ENCODE results near the gene POPDC3.
A peak's percentile ranks its signal among the peaks of the same experiment; 100 is the strongest.
"Not testable (repeated sequence)": the region's sequence is repeated elsewhere in the genome, so short reads cannot be mapped to it uniquely, and the experiment has no call there.

POPDC3 gene

GRCh38 chr6:105179244-105180065 lies at the start of gene POPDC3:
POPDC3 (minus strand) TSS chr6:105180014; CDS start chr6:105161909, 18,105 bp downstream.
- DNase-seq (ENCODE audit: low spot score): peak; percentile 57

DNA sequence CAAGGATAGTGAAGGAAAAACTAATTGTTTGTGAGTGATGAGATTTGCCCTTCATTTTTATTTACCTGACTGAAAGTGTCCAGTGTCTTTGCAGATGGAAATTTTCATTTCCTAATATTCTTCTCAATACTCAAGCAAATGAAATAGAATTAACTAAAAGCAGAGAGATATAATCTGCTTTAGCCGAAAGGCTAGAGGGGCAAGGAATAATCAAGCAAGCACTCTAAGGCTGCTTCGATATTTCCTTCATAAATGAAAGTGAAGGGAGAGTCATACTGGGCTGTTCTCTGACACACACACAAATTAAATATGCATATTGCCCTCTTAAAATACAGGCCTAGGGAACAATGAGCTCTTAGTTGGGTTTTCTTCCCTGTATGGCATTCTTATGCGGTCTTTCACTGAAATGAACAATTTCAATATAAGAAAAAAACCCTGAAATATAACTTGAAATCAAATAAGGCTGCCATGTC lies 47.5 kb upstream of the POPDC3 start:
- no peak for DNase-seq (ENCODE audit: low spot score)

DNA sequence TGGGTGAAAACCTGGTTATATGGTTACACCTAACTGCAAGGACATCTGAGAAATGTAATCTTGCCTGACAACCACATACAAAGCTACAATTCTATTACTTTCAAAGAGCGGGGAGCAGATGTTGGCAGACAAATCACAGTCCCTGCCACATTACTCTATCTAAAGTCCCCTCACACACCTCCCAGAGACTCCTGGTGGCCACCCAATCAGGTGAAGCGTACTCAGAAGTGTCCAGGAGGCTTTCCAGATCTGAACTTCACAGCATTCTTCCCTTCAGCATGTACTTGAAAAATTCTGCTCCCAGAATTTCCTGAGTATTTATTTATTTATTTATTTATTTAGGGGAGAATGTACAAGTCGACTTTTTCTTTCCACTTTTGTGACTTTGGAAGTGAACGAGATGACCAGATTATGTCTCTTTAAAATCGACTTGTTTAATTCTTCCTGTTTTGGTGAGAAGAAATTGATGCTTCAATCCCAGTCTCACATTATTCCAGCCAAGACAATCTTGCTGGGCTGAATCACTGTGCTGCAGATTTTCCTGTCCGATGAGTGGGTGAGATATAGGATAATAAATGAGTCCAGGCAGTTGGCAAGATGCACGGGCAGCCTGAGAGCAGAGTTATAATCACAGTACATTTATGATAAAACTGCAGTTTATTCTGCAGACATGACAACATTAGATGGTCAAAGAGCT lies 46.9 kb upstream of the POPDC3 start:
- DNase-seq (ENCODE audit: low spot score): no peak

GRCh38 chr6:105223242-105223641 lies 43.4 kb upstream of the POPDC3 start:
- no peak for DNase-seq (ENCODE audit: low spot score)

DNA sequence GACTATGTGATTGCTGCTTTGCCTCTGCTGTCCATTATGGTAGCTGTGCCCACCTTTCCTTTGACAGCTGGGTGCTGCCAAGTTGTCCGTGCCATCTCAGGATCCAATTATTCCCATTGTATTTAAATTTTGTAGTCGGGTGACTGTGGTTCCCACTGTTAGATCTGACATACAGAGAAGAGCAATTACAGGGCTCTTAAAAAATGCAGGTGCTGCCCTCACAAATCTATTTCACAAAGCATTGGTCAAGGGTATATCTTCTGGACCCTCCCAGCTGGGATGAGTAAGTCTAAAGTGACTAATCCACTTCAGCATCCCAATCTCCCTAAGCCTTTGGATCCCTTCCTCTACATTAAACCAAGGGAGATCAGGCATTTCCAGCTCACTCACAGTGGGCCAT lies 41.4 kb upstream of the POPDC3 start:
- not testable (repeated sequence) for DNase-seq (ENCODE audit: low spot score)

DNA sequence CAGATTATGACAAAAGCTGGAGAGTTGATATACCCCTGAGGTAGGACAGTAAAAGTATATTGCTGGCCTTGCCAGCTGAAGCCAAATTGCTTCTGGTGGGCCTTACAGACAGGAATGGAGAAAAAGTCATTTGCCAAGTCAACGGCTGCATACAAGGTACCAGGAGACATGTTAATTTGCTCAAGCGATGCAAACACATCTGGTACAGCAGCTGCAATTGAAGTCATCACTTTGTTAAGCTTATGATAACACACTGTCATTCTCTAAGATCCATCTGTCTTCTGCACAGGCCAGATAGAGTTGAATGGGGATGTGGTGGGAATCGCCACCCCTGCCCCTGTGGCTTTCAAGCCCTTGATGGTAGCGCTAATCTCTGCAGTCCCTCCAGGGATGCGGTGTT lies 40.4 kb upstream of the POPDC3 start:
- DNase-seq (ENCODE audit: low spot score): no peak

DNA sequence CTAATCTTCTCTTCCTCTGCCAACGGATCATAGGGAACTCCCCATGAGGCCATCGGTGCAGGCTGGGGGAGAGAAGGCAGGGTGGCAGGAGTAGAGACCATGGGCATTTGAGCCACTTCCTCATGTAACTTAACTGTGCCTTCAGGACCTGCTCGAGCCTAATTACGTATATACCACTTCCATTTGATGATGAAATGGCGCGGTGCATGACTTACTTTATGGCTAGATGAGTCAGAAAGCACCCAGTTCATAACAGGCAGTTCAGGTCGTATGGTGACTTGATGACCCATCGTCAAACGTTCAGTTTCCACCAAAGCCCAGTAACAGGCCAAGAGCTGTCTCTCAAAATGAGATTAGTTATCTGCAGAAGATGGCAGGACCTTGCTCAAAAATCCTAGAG lies 39.4 kb upstream of the POPDC3 start:
- DNase-seq (ENCODE audit: low spot score): not testable (repeated sequence)

- DNase-seq (ENCODE audit: low spot score): no peak
Observed at GRCh38 chr6:105215506-105215905, 35.7 kb upstream of the POPDC3 start.

DNA sequence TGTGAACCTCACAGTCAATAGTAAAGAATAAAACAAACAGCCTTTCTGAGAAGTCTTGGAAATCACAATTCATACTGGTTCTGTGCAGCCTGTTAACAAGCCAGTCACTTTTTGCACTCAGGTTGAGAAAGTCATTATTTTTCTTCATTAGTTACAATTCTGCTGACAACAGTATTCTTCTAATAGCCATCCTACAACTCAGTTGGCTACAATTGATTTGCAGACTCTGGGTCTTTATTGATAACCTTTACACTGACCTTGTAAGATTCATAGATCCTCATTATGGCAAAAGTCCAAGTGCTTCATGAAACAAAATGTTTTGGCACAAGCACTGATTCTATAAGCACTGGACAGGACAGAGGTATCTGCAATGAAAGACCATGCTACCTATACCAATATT lies 34.9 kb upstream of the POPDC3 start:
- DNase-seq (ENCODE audit: low spot score): no peak

GRCh38 chr6:105213272-105213671 lies 33.5 kb upstream of the POPDC3 start:
- DNase-seq (ENCODE audit: low spot score): no peak

- DNase-seq (ENCODE audit: low spot score): no peak
Observed at GRCh38 chr6:105212587-105212986, 32.8 kb upstream of the POPDC3 start.

DNA sequence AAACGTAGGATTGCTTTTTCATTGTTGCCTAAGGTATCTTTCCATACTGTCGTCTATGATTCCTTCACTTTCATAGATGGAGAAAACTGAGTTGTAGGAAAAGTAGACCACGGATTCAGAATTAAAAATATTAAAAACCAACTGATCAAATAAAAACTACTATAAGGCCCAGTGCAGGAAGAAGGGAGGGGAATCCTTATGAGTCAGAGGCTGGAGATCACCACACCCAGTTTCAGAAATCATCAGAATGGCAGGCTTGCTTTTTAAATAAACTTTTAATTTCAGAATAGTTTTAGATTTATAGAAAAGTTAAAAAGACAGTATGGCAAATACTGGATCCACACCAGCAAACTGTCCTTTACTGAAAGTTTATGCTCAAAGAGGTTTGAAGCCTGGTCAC lies 32.0 kb upstream of the POPDC3 start:
- peak; percentile 18 for DNase-seq (ENCODE audit: low spot score)

DNA sequence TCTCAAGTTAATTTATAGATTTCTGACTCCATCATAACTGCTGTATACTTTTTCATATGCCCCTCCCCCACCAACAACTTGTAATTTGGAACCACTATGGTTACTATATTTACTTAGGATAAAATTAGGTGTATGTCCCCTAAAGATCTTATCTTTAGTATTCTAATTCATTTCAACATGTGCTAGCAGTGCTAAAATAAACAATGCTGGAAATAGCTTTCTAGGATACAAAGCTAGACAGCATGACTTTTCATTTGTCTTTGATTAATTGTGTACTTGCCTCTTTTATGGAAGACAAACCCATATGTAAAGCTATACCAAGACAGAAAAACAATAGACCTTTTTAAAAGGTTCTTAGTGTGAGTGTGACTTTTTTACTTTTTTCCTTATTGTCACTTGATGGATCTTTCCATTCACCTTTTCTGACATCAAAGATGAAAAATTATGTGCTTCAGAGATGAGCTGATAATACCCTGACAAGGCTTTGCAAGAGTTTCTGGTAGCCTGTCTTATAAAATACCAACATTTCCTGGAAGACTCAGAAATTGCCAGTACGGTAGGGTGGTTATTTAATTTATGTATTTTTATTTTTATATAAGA lies 31.2 kb upstream of the POPDC3 start:
- DNase-seq (ENCODE audit: low spot score): no peak

- peak; percentile 39 for DNase-seq (ENCODE audit: low spot score)
Observed at GRCh38 chr6:105209950-105210706, 30.3 kb upstream of the POPDC3 start.

DNA sequence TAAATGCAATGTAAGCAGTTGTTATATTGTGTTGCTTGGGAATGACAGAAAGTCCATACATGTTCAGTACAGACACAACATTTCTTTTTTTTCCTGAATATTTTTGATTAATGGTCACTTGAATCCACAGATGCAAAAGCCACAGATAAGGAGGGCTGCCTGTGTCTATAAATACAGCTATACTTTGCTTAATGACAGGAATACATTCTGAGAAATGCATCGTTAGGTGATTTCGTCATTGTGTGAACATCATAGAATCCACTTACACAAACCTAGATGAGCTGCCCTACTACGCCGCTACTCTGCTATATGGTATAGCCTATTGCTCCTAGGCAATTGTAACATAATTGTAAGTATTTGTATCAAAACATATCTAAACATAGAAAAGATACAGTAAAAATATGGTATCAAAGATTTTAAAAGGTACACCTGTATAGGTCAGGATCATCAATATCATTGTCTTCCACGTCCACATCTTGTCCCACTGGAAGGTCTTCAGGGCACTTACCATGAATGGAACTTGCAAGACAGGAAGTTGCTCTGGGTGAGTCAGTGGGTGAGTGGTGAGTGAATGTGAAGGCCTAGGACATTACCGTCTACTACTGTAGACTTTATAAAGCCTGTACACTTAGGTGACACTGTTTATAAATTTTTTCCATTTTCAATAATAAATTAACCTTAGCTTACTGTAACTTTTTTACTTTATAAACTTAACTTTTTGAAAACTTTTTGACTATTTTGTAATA lies 27.9 kb upstream of the POPDC3 start:
- DNase-seq (ENCODE audit: low spot score): no peak

DNA sequence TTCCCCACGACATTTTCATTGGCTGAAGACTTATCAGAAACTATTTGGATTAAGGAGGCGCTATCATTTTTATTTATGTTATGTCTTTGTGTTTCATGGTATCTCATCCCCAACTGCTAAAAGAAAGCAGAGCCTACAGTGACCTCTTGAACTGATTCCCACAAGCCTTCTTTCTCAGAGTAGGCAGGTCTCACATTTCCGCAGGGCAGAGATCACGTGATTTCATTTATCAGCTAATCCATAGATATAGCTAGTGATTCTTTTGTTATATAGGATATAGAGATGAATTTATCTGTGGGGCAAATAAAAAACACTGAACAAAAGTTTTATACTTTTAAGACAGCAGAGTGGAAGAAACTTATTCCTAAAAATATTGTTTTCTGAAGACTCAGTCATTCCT lies 25.0 kb upstream of the POPDC3 start:
- no peak for DNase-seq (ENCODE audit: low spot score)

- no peak for DNase-seq (ENCODE audit: low spot score)
Observed at GRCh38 chr6:105204331-105204730, 24.5 kb upstream of the POPDC3 start.

- no peak for DNase-seq (ENCODE audit: low spot score)
Observed at GRCh38 chr6:105202486-105202885, 22.7 kb upstream of the POPDC3 start.

- no peak for DNase-seq (ENCODE audit: low spot score)
Observed at GRCh38 chr6:105200133-105200730, 20.4 kb upstream of the POPDC3 start.

GRCh38 chr6:105199711-105200110 lies 19.9 kb upstream of the POPDC3 start:
- DNase-seq (ENCODE audit: low spot score): no peak

DNA sequence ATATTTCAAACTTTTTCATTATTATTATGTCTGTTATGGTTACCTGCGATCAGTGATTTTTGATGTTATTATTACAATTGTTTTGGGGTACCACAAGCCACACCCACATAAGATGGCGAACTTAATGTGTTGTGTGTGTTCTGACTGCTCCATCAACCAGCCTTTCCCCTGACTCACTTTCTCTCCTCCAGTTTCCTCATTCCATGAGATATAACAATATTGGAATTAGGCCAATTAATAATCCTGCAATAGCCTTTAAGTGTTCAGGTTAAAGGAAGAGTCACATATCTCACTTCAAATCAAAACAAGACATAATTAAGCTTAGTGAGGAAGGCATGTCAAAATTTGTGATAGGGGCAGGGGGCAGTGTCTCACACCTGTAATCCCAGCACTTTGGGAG lies 16.3 kb upstream of the POPDC3 start:
- no peak for DNase-seq (ENCODE audit: low spot score)

All from AG08396 (cell line).